GM21447 (cell line): ENCODE results near the gene TAF15.

ENCODE experiments used
- ATAC-seq: cut with Tn5 transposase; IDR thresholded peaks from one replicate; pipeline ENCODE4 v1.9.1; 2021; ENCODE audit not compliant: unreplicated experiment

Gene TAF15

GRCh38 chr17:35817196-35817595 is 7.9 kb downstream of the TAF15 start:
- ATAC-seq, result no peak

GRCh38 chr17:35819455-35819854 is 10.2 kb downstream of the TAF15 start:
- ATAC-seq, result no peak

GRCh38 chr17:35821308-35821707 is 12.0 kb downstream of the TAF15 start:
- no peak for ATAC-seq

- ATAC-seq, result no peak
Measured at GRCh38 chr17:35825206-35825605, 15.9 kb downstream of the TAF15 start.

GRCh38 chr17:35841101-35841500 is 31.8 kb downstream of the TAF15 start:
- ATAC-seq, result no peak

DNA sequence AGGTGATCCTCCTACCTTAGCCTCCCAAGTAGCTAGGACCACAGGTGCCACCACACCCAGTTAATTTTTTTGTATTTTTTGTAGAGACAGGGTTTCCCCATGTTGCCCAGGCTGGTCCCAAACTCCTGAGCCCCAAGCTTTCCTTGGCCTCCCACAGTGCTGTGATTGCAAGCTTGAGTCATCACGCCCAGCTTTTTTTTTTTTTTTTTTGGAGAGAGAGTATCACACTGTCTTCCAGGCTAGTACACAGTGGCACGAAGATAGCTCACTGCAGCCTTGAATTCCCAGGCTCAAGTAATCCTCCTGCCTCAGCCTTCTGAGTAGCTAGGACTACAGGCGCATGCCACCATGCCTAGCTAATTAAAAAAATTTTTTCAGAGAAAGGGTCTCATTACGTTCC is 32.2 kb downstream of the TAF15 start:
- ATAC-seq, result no peak

GRCh38 chr17:35842239-35842638 is 33.0 kb downstream of the TAF15 start:
- ATAC-seq, result no peak

DNA sequence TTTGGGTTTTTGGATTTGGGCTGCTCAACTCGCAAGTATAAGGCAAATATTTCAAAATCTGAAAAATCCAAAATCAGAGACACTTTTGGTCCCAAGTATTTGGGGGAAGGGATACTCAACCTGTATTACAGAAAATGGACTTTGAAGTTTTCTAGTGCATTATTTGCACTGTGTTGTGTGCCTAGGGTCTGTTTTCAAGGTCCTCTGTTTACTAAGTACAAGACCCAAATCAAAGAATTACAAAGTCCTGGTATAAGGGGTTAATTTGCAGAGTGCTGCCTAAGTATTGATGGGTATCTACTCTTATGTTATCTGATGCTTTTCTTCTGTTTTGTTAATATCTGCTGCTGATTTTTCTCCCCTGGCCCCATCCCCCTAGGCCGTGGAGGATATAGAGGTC is 34.4 kb downstream of the TAF15 start:
- no peak for ATAC-seq

GRCh38 chr17:35844547-35844946 is 35.3 kb downstream of the TAF15 start:
- ATAC-seq, result no peak

- ATAC-seq, result no peak
Measured at GRCh38 chr17:35846055-35846809, 36.9 kb downstream of the TAF15 start.

- no peak for ATAC-seq
Measured at GRCh38 chr17:35847006-35847405, 37.7 kb downstream of the TAF15 start.

DNA sequence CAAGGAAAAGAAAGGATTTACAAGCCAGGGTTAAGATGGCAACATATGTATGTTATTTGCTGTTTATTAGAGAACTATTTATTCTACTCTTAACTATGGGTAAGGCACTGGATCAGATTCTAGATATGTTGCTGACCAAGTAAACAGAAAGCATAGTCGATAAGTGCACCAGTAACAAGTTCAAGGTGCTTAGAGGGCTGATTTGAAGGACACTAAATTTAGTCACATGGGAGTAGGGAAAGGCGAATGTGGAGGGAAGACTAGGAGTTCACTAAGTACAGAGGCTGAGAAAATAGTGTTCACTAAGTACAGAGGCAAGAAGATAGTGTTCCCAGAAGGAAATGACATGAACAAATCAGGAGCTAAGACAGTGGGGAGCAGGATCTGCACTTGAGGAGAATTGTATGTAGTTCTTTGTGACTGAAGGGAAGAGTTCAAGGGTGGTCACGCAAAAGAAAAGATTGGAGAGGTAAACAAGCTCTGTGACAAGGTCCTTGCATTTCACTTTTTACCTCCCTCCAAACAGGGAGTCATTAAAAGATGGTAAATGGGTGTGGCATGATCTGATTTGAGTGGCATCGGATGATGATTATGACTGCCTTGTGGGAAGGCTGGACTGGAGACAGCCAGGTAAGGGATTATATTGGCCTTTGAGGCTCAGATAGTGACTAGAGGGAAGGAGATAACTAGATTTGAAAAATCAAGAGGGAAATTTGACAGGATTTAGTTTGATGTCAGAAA is 38.5 kb downstream of the TAF15 start:
- ATAC-seq, result no peak

GRCh38 chr17:35849469-35850348 is 40.4 kb downstream of the TAF15 start:
- ATAC-seq, result no peak

DNA sequence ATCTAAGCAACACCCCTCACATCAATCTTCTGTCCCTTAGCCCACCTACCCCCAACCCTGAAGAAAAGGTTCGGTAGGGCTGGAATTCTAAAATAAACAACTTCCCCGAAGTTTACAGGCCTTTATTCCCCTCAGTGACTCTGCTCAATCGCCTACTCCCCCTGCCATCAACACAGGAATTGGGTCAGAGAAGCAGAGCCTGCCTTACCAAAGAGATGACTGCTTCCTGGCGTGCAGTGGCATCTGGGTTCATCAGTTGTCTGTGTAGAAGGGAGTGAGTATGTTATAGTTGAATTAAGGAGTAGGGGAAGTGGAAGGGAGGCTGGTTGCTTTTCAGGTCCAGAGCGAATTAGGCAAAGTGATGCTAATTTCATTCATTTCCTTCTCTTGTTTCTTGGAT is 46.7 kb downstream of the TAF15 start:
- no peak for ATAC-seq

DNA sequence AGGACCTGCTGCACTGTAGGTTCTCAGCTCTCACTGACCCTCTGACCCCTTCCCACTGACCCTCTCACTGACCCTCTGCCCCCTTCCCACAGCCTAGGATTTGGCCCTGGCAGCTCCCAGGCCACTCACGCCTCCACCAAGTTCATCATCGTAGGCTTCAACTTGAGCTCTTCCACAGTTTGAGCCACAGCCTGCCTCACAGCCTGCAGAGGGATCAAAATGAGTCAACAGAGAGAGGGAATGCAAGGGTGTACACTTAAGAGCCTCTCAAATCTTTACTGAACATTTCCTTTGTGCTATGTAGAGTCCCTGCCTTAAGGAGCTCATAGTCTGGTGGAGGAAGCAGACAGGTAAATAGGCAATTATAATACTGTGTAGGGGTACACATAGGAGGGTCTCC is 47.3 kb downstream of the TAF15 start:
- ATAC-seq, result no peak

DNA sequence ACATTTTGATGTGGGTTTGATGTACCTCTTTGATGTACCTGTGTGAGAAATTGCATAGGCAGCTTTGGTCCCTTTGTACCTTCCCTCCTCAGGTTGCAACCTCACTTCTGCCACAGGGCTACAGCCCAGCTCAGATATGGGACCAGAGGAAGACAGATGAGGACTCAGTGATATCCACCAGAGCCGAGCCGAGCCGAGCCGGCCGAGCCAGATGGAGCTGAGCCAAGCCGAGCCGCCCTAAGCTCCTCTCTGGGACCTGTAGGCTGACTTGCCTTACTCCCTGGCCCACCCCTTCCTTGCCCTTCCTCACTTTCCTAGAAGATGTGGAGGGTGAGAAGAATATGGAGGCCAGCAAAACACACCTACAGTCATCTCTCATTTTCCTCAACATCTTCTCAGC is 55.6 kb downstream of the TAF15 start:
- no peak for ATAC-seq

DNA sequence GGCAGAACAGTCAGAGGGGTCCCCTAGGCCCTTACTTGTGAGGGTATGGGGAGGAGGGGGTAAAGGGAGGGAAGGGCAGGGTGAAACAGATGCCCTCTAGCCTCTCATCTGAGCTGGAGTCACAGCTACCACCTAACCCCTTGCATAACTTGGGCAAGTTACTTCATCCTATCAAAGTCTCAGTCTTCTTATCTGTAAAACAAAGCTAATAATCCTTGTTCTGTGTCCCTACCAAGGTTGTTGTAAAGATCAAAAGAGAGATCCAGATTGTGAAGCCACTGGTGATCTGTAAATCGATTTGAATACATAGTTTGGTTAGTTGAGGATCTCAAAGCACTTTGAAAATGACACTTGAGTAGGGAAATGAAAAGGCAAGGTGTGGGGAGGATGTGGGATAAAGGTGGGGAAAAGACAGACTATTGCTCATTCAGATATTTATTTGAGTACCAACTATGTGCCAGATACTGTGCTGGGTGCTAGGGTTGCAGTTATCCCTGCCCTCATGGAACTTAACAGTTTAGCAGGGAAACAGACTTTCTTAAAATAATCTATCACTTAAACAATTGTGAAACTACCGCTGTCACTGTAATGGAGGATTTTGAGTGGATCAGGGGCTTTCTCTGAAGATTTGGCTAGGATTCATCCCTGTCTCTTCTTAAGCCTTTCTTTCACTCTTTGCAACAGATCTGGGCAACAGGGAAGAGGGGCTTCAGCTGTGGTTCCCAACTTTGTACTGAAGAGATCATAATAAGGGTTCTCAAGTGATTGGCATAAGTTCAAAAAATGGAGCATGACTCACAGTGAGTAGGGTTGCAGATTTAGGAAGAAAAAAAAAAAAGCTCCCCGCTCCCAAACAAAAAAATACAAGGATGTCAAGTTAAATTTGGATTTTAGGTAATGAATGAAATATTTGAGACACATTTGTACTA is 56.4 kb downstream of the TAF15 start:
- ATAC-seq, result no peak

DNA sequence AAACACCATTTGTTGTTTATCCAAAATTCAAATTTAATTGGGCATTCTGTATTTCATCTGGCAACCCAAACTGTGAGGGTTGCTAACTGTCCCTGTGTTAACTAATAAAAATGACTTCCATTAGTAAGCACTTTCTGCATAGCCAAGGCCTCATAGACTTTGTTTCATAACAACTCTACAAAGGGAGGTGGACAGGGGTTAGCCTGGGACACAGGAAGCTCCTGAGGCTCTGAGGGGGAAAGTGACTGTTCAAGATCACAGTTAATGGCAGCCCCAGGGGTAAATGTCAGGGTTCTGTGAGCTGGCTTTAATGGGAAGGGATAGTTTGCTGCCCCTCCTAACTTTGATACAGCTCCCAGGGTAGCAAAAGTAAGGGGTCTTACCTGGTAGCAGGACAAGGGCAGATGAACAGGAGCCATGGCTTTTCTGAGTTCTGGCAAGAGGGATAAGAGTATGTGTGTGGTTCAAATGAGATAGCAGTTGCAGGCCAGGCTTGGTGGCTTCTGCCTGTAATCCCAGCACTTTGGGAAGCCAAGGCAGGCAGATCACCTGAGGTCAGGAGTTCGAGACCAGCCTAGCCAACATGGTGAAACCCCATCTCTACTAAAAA is 57.2 kb downstream of the TAF15 start:
- no peak for ATAC-seq

GRCh38 chr17:35867574-35867973 is 58.3 kb downstream of the TAF15 start:
- ATAC-seq, result no peak

GRCh38 chr17:35868737-35869136 is 59.5 kb downstream of the TAF15 start, which contains the start of gene HEATR9:
TSS of gene HEATR9 (minus strand) at chr17:35868891. CDS start at chr17:35868742, 149 bp downstream.
- ATAC-seq, result no peak
